ENCODE measurements around the gene PCNX2. TPM values are rescaled to one million over a fixed set of nuclear protein-coding genes. Genes with fewer than 3 reads are reported as not detected.

Gene PCNX2
- total and polyA plus RNA-seq, 12 donors: 0.29 to 3.1 (median 1.6) TPM

GRCh38 chr1:233019778-233020325 is 275.7 kb downstream of the PCNX2 start:
- Histone ChIP-seq H3K27ac (peak overlapping the region in 1 of 10 donors; percentile 44), H3K4me3 (no peak overlapping the region), H3K36me3 (no peaks in the 10 kb centered on the region), H3K27me3 (no peaks in the 10 kb centered on the region), H3K4me1 (peaks cover 0 to 19% (median 6%) of the 10 kb centered on the region in 9 donors), H3K9me3 (no peaks in the 10 kb centered on the region)
- DNase-seq: no peak
- intact Hi-C loops (cut with DNase I): loop anchor here in 5 of 10 donors (5.0 to 10.0 kb wide), 4 partner anchors 155 to 385 kb away; partner anchors contain the start of gene SIPA1L2 (in 1 of the 5)
- 63 to 78% methylated on average over 12 of the region's 12 CpGs for WGBS, 2 donors
- TF ChIP-seq CTCF (IDR thresholded peaks at IDR 0.05): no peak
- ATAC-seq: peak in 1 of 8 donors; percentile 29

- TF ChIP-seq CTCF (IDR thresholded peaks at IDR 0.05): no peak
- H3K27ac ChIP-seq: no peak overlapping the region
- 89 to 98% methylated on average over 3 of the region's 3 CpGs for WGBS, 2 donors
- H3K36me3 ChIP-seq: no peaks in the 10 kb centered on the region
- DNase-seq: no peak
- H3K4me3 ChIP-seq: no peak overlapping the region
- no peaks in the 10 kb centered on the region for H3K27me3 ChIP-seq
- no peaks in the 10 kb centered on the region for H3K9me3 ChIP-seq
- intact Hi-C loops (cut with DNase I): no loop called here
- no peak for ATAC-seq
- peaks cover 0 to 19% (median 6%) of the 10 kb centered on the region in 9 donors for H3K4me1 ChIP-seq
Measured at GRCh38 chr1:233019083-233019482, 276.4 kb downstream of the PCNX2 start.

- ATAC-seq (no peak), DNase-seq (no peak)
- no peaks in the 10 kb centered on the region for H3K9me3 ChIP-seq
- TF ChIP-seq CTCF (IDR thresholded peaks at IDR 0.05): no peak
- no peak overlapping the region for H3K4me3 ChIP-seq
- H3K27ac ChIP-seq: no peak overlapping the region
- no peaks in the 10 kb centered on the region for H3K36me3 ChIP-seq
- intact Hi-C loops (cut with DNase I): no loop called here
- WGBS, 2 donors: 71 to 74% methylated on average over 6 of the region's 6 CpGs
- peaks cover 0 to 19% (median 6%) of the 10 kb centered on the region in 9 donors for H3K4me1 ChIP-seq
- no peaks in the 10 kb centered on the region for H3K27me3 ChIP-seq
Measured at GRCh38 chr1:233016798-233017197, 278.7 kb downstream of the PCNX2 start.

- intact Hi-C loops (cut with DNase I): no loop called here
- Histone ChIP-seq H3K4me3 (no peak overlapping the region), H3K9me3 (no peaks in the 10 kb centered on the region), H3K27me3 (no peaks in the 10 kb centered on the region), H3K27ac (no peak overlapping the region), H3K4me1 (peaks cover 0 to 14% (median 5%) of the 10 kb centered on the region in 9 donors), H3K36me3 (no peaks in the 10 kb centered on the region)
- DNase-seq (no peak), ATAC-seq (no peak)
- 91 to 93% methylated on average over 2 of the region's 2 CpGs for WGBS, 2 donors
- TF ChIP-seq CTCF (IDR thresholded peaks at IDR 0.05): no peak
Measured at GRCh38 chr1:233015965-233016364, 279.6 kb downstream of the PCNX2 start.
